Renal cortex interstitium (tissue), 11 donors: ENCODE data around the gene UPF2. TPM values are rescaled to one million over a fixed set of nuclear protein-coding genes. Genes with fewer than 3 reads are reported as not detected.
"Not testable (repeated sequence)": the region's sequence is repeated elsewhere in the genome, so short reads cannot be mapped to it uniquely, and the experiment has no call there.

Experiments used
- DNase-seq, 11 donors: peaks; one replicate each; pipeline ENCODE4 v3.0.0-alpha.2; 2013; ENCODE audit warnings: low read depth in 9 of 11, low spot score in 4 of 11; ENCODE audit errors: extremely low read depth in 1 of 11
- polyA plus RNA-seq, 3 donors: library from polyadenylated mRNA; unstranded; fragments of 120-200 nt; gene quantifications; one replicate each; pipeline ENCODE4 v1.2.1, GENCODE V29; 2013; ENCODE audit not compliant: insufficient read length in 3 of 3

UPF2 gene
- polyA plus RNA-seq, 3 donors = 33.8 to 38.3 (median 36.1) TPM

- no peak for DNase-seq
Observed at GRCh38 chr10:11895108-11895466, 147.5 kb downstream of the UPF2 start.

DNA sequence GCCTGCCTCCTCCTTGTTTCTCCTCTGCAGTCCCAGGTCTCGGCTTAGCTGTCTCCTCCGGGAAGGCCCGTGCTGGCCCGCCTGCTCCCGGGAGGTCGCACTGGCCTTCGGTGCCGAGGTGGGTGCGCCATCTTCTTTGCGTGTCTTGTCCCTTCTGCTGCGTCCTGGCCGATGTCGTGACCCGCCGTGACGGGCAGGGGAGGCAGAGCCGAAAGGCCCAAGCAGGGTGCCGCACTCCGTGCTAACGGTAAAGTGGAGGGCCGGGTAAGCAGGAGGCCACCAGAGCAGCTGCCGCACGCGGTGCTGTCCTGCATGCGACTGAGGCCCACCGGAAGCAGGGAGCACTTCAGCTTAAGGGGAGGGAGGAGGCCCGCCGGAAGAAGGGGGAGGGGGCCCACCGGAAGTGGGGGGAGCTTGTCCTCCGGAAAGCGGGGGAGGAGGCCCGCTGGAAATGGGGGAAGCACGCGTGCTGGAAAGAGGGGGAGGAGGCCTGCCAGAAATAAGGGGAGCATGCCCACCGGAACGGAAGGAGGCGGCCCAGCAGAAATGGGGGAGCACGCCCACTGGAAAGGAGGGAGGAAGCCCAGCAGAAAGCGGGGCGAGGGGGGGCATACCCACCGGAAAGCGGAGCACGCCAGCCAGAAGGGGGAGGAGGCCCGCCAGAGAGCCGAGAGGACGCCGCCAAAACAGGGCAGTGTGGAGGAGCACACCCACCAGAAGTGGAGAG, 148.1 kb downstream of the UPF2 start:
- no peak for DNase-seq

DNA sequence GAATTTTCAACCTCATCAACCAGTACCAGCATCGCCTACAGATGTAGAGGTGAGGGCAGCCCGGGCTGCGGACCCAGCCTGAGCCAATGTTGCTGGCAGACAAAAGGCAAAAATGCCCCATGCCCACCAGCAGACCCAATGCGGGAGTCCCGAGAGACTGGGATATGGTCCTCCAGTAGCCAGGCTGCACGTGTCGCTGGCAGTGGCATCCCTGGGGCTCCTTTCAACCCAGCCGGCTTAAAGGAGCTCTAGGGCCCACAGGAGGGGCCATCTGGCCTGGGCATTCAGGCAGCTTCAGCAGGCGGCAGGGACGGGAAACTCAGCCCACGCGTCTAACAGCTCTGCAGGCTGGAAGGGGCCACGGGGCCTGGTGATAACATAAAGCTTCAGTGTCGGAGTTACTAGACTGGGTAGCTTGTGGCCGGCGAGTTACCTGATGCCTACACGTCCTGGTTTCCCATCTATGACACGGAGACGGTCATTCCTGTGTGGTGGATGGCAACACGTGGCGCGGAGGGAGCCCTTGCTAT, 148.8 kb downstream of the UPF2 start:
- DNase-seq = no peak

GRCh38 chr10:11891776-11892486, 150.7 kb downstream of the UPF2 start:
- DNase-seq = no peak

GRCh38 chr10:11889263-11889662, 153.3 kb downstream of the UPF2 start:
- not testable (repeated sequence) for DNase-seq

DNA sequence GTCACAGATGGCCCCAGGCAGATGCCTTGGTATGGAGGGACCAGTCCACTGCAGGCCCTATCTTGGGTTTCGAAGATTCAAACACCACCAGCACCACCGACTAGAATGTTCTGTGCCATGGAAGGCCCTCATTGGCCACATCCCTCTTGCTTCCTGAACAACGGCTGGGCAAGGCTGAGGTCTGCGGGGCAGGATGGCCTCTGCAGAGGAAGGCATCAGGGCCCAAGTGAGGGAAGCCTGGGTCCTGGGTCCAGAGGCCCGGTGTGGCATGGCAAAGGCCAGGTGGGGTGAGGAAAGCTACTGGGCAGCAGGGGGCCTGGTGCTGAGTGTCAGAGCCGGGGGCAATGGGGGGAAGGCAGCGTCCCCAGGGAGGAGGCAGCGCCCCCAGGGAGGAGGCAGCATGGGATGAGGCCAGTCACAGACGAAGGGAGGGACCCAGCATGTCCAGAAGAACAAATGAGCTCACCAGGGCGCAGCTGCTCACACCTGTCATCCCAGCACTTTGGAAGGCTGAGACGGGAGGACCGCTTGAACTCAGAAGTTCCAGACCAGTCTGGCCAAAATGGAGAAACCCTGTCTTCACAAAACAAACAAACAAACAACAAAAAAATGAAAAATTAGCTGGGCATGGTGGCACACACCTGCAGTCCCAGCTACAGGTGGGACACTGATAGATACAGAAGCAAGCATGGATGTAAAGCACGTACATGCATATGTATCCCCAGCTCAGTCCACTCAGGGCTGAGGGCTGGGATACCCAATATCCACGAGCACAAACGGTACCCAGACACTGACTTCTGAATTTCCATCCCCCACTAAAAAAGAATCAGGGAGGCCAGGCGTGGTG, 155.0 kb downstream of the UPF2 start:
- no peak for DNase-seq

GRCh38 chr10:11886851-11887250, 155.8 kb downstream of the UPF2 start:
- no peak for DNase-seq

DNA sequence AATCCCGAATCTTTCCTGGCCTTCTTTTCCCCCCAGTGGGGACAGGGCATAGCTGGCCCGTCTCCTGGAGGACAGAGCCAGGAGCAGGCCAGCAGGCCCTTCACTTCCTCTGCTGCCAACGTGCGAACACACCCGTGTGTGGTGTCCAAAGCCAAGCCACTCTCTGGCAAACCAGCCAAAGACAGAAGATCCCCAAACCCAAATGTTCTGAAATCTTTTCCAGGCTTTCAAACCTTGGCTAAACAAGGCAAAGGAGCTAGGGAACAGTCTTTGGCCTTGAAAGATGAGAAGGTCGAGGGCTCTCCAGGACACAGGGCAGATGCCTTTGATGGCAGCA, 156.5 kb downstream of the UPF2 start:
- no peak for DNase-seq

DNA sequence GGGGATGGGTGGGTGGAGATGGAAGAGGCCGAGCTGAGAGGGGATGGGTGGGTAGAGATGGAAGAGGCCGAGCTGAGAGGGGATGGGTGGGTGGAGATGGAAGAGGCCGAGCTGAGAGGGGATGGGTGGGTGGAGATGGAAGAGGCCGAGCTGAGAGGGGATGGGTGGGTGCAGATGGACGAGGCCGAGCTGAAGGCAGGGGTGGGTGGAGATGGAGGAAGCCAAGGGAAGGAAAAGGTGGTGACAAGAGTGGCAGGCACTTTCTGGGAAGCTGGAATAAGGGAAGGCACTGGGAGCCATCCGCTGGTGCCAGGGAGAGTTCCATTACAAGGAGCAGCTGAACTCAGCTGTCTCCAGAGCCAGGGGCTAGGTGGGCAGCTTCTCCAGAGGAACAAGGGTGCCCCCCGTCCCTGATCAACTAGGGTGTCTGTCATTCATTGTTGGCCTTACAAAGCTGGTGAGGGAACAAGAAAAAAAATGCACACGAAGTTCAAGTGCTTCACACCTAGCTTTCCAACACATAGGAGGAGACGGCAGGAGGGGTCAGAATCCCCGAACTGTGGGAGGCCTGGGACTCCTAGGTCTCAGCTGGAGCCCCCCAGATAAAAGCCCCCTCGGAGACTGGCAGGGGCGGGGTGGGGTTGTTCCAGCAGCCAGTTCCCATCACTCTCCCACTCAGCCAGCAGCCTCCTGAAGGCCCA, 157.0 kb downstream of the UPF2 start:
- no peak for DNase-seq

DNA sequence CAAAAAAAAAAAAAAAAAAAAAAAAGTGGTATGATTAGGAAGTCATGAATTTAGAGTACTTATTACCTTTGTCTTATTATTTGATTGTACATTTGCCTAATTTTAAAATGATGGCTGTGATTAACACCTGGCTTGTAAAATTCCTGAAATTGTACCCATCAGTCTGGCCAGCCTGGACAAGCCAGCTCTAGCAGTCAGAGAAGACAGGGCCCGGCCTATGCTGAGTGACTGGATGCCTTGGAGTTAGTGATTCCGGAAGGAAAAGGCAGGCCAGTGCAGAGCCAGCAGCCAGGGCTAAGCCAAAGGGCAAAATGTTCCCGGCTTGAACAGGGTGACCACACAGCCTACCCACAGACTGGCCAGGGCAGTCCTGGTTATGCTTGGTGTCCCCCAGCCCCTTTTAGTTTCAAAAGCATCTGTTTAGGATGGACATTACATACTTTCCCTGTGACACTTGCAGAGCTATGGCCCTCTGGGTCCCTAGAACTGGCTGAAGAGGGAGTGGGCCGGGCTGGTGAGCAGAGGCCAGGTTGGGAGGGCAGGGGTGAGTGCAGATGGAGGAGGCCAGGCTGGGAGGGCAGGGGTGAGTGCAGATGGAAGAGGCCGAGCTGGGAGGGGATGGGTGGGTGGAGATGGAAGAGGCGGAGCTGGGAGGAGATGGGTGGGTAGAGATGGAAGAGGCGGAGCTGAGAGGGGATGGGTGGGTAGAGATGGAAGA, 157.7 kb downstream of the UPF2 start:
- no peak for DNase-seq

DNA sequence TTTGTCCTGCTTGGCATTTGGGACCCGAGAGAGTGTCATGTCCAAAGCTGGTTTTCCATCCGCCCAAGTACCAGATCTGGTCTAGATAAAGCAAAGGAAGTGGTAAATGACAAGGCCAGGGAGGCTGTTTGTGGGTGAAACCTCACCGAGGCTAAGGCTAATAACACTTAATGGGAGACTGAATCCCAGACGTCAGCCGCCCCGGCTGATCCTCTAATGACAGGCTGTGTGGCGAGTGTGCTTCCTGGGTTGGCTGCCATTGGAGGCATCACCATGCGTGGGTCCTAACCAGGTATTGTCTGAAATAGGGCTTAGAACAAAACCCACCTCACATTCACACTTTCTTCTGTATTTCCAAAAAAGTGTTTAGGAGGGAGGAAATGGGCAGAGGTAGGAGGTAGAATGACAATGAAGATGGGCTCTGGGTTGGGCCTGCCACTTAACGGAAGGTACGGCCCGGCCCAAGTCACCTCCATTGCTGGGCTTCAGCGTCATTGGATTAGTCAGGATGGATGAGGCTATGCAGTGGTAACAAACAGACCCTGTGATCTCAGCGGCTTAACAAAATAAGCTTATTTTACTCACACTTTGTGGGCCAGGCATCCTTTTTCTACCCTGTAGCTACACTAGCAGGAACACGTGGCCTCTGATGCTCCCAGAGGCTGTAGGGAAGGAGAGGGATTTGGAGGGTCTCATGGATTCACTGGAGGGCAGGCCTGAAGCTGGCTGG, 159.8 kb downstream of the UPF2 start:
- DNase-seq = no peak

- no peak for DNase-seq
Observed at GRCh38 chr10:11881477-11882417, 160.9 kb downstream of the UPF2 start.

DNA sequence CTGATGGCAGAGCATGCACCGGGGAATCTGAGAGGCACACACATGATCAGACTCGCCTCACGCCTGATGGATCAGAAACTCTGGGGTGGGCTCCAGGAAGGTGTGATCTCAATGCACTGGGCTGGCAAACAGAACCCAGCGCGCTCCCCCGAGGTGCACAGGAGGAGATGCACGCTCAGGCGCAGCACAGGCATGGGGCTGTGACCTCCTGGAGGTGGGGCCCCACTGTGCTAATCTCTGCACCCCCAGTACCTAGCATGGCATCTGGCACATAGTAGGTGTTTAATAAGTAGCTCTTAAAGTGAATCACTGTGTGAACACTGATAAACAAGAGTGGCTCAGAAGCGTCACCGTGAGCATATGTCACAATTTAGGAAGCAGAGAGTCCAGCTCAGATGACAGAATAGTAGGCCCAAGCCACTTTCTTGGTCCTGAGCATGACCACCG, 161.6 kb downstream of the UPF2 start:
- no peak for DNase-seq

DNA sequence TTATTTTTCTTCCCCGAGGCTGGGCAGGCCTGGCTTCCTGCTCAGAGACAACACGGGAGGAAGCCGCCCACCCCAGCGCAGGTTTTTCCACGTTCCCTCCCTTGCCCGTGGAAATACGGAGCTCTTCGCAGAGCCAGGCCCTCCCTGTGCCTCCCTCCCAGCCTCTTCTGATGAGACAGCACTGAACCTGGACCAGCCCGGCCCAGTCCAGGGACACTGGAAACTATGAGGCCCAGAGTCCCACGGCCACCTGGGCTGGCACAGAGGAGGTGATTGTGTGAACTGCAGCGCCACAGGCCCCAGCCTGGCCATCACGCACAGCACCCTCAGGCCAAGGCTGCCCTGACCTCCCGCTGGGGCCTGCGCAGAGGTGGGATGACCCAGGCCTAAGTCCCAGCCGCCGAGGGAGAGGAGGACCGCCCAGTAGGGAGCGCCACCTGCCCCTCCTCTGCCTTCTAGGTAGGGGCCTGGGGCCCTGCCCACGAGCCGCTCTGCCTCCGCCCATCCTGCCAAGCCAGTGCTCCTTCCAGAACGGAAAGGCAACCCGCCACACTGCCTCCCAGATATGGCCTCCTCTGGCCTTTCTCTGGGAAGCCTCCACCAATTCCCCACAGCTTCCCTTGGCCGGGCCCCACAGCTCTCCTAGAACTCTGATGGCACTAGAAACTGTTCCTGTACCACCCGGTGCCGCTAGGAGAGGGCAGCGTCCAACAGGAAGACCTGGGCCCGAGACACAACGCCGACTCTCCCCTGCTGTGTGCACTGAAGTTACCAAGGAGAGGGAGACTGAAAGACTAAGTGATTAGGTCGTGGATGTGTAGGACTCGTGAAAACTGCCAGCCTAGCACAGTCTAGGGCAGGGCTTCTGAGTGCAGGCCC, 162.2 kb downstream of the UPF2 start:
- no peak for DNase-seq

GRCh38 chr10:11879387-11880094, 163.1 kb downstream of the UPF2 start:
- DNase-seq = no peak
